H1 (cell line): Measurements from ENCODE around the gene KRTAP9-6. TPM values are rescaled to one million over a fixed set of nuclear protein-coding genes. Genes with fewer than 3 reads are reported as not detected.

Experiments used
- CTCF ChIA-PET: fragments of 300-600 bp; sonication (Branson Sonifier 250); formaldehyde crosslinking; loops from one replicate; lab custom pipeline; 2021; ENCODE audit not compliant: partially characterized antibody; lab: Charles Lee
- POLR2A ChIA-PET: fragments of 300-600 bp; sonication (Branson Sonifier 250); formaldehyde crosslinking; loops from one replicate; lab custom pipeline; 2021; ENCODE audit warnings: inconsistent platforms; ENCODE audit not compliant: partially characterized antibody; lab: Charles Lee
- DNase-seq, 2 experiments: peaks; one replicate each; pipeline versions ENCODE4 v3.0.0 to v3.0.0-alpha.2; 2010 to 2022; ENCODE audit warnings: low spot score in 2 of 2, low read depth in 1 of 2, mixed read lengths in 1 of 2
- FAIRE-seq: peaks from 2 replicates; lab custom pipeline; 2011; peaks lifted over from hg19 to GRCh38; lab: Jason Lieb, UNC
- H2AFZ ChIP-seq: 2 replicates; pipeline ENCODE4 v1.8.1; 2012; ENCODE audit warnings: low read length, inconsistent platforms
- H2AK5ac ChIP-seq: 2 replicates; pipeline ENCODE4 v1.6.1; 2013; ENCODE audit warnings: low read depth, low read length
- H2BK120ac ChIP-seq: replicated peaks from 2 replicates; pipeline ENCODE3; 2013; ENCODE audit warnings: low read depth, low read length, inconsistent platforms
- H2BK12ac ChIP-seq: 2 replicates; pipeline ENCODE4 v1.6.1; 2013; ENCODE audit warnings: low read depth, low read length
- H2BK15ac ChIP-seq: 2 replicates; pipeline ENCODE4 v1.6.1; 2013; ENCODE audit warnings: low read length
- H2BK20ac ChIP-seq: 2 replicates; pipeline ENCODE4 v1.6.1; 2013; ENCODE audit warnings: low read length
- H2BK5ac ChIP-seq: 2 replicates; pipeline ENCODE4 v1.6.1; 2013; ENCODE audit warnings: low read depth, low read length
- H3K14ac ChIP-seq: 2 replicates; pipeline ENCODE4 v1.6.1; 2013; ENCODE audit warnings: inconsistent platforms; ENCODE audit not compliant: insufficient read length
- H3K18ac ChIP-seq: 2 replicates; pipeline ENCODE4 v1.6.1; 2013; ENCODE audit warnings: low read length; ENCODE audit errors: extremely low read depth
- H3K23ac ChIP-seq: 2 replicates; pipeline ENCODE4 v1.6.1; 2013; ENCODE audit warnings: inconsistent platforms; ENCODE audit not compliant: insufficient read length
- H3K23me2 ChIP-seq: 2 replicates; pipeline ENCODE4 v1.6.1; 2013; ENCODE audit warnings: low read depth, low read length
- H3K27ac ChIP-seq: 2 replicates; pipeline ENCODE4 v1.6.1; 2011; ENCODE audit warnings: low read depth, low read length, inconsistent platforms
- H3K27me3 ChIP-seq, 4 experiments: replicated peaks in 1 of 4; 1 replicate in 1 of 4; 2 replicates in 3 of 4; pipeline versions ENCODE4 v1.6.1 to v1.8.1; 2011 to 2013; ENCODE audit warnings: low read length in 3 of 4, mild to moderate bottlenecking in 3 of 4, inconsistent platforms in 2 of 4, mixed read lengths in 2 of 4, moderate library complexity in 1 of 4; ENCODE audit not compliant: control insufficient read depth in 3 of 4, insufficient read depth in 3 of 4; ENCODE audit errors: extremely low read depth in 1 of 4
- H3K36me3 ChIP-seq, 4 experiments: 2 replicates each; pipeline versions ENCODE4 v1.6.1 to v1.8.1; 2011 to 2013; ENCODE audit warnings: mild to moderate bottlenecking in 4 of 4, low read length in 3 of 4, moderate library complexity in 2 of 4, control low read depth in 1 of 4, inconsistent platforms in 1 of 4; ENCODE audit not compliant: insufficient read depth in 4 of 4, control insufficient read depth in 2 of 4
- H3K4ac ChIP-seq: replicated peaks from 2 replicates; pipeline ENCODE3; 2013; ENCODE audit warnings: low read length, low read depth, mixed read lengths, inconsistent platforms; ENCODE audit not compliant: insufficient read length
- H3K4me1 ChIP-seq, 4 experiments: replicated peaks in 1 of 4; 1 replicate in 1 of 4; 2 replicates in 3 of 4; pipeline versions ENCODE4 v1.6.1 to v1.8.1; 2011 to 2013; ENCODE audit warnings: low read length in 3 of 4, inconsistent platforms in 2 of 4, mixed read lengths in 1 of 4; ENCODE audit not compliant: insufficient read depth in 4 of 4, control insufficient read depth in 3 of 4
- H3K4me2 ChIP-seq, 2 experiments: 2 replicates each; pipeline versions ENCODE4 v1.6.1 to v1.8.1; 2011 to 2013; ENCODE audit warnings: low read depth in 2 of 2, low read length in 2 of 2, control low read depth in 1 of 2, inconsistent platforms in 1 of 2, mild to moderate bottlenecking in 1 of 2; ENCODE audit not compliant: insufficient read depth in 1 of 2
- H3K4me3 ChIP-seq, 4 experiments: fragments of 200-600, 300-600 bp in 1 of 4; sonication (generic), shearing (Covaris generic), sonication (Bioruptor Twin) in 1 of 4; 2 replicates each; pipeline versions ENCODE4 v1.5.1 to v1.8.1; 2011 to 2016; ENCODE audit warnings: low read length in 4 of 4, low read depth in 3 of 4, control low read depth in 2 of 4, inconsistent platforms in 2 of 4, mild to moderate bottlenecking in 2 of 4, mixed read lengths in 1 of 4, moderate library complexity in 1 of 4; ENCODE audit not compliant: insufficient read depth in 2 of 4; ENCODE audit errors: extremely low read depth in 1 of 4
- H3K56ac ChIP-seq: replicated peaks from 2 replicates; pipeline ENCODE3; 2013; ENCODE audit warnings: low read depth, mild to moderate bottlenecking, mixed read lengths, low read length, inconsistent platforms; ENCODE audit not compliant: insufficient read length
- H3K79me1 ChIP-seq: 2 replicates; pipeline ENCODE4 v1.6.1; 2013; ENCODE audit warnings: low read depth, low read length, control low read depth
- H3K79me2 ChIP-seq, 2 experiments: 2 replicates each; pipeline versions ENCODE4 v1.6.1 to v1.8.1; 2012 to 2013; ENCODE audit warnings: low read length in 2 of 2, mild to moderate bottlenecking in 2 of 2, inconsistent platforms in 1 of 2; ENCODE audit not compliant: insufficient read depth in 2 of 2, control insufficient read depth in 1 of 2
- H3K9ac ChIP-seq, 4 experiments: replicated peaks in 1 of 4; 1 replicate in 1 of 4; 2 replicates in 3 of 4; pipeline versions ENCODE4 v1.6.1 to v1.8.1; 2011 to 2013; ENCODE audit warnings: low read depth in 3 of 4, low read length in 3 of 4, control low read depth in 2 of 4, mild to moderate bottlenecking in 2 of 4, moderate library complexity in 2 of 4, inconsistent platforms in 1 of 4; ENCODE audit errors: extremely low read depth in 1 of 4
- H3K9me3 ChIP-seq, 2 experiments: 2 replicates each; pipeline versions ENCODE4 v1.6.1 to v1.8.1; 2012 to 2013; ENCODE audit warnings: mild to moderate bottlenecking in 2 of 2, moderate library complexity in 2 of 2, control low read depth in 1 of 2, inconsistent platforms in 1 of 2, low read depth in 1 of 2, low read length in 1 of 2, mixed read lengths in 1 of 2; ENCODE audit not compliant: insufficient read depth in 2 of 2
- H4K20me1 ChIP-seq, 2 experiments: replicated peaks in 1 of 2; 2 replicates each; pipeline versions ENCODE3 to v1.8.1; 2011 to 2013; ENCODE audit warnings: inconsistent platforms in 2 of 2, low read length in 2 of 2, mild to moderate bottlenecking in 1 of 2; ENCODE audit not compliant: insufficient read depth in 2 of 2, control insufficient read depth in 1 of 2
- H4K5ac ChIP-seq: 2 replicates; pipeline ENCODE4 v1.6.1; 2013; ENCODE audit warnings: low read length, low read depth, mixed read lengths, inconsistent platforms; ENCODE audit not compliant: insufficient read length
- H4K8ac ChIP-seq: 2 replicates; pipeline ENCODE4 v1.8.0; 2013; ENCODE audit warnings: mild to moderate bottlenecking, moderate library complexity, low read length, inconsistent platforms; ENCODE audit not compliant: insufficient read depth; ENCODE audit errors: extremely low read depth
- H4K91ac ChIP-seq: replicated peaks from 2 replicates; pipeline ENCODE3; 2013; ENCODE audit warnings: low read length, mixed read lengths, inconsistent platforms; ENCODE audit not compliant: insufficient read length
- KDM5A ChIP-seq: fragments of 200-600 bp; IDR thresholded peaks from 2 replicates; pipeline ENCODE4 v1.7.1; 2012; ENCODE audit warnings: mild to moderate bottlenecking, low read length, inconsistent platforms, mixed read lengths
- TAF1 ChIP-seq: IDR thresholded peaks from 2 replicates; pipeline ENCODE4 v1.6.1; 2011; ENCODE audit warnings: mild to moderate bottlenecking, low read depth, low read length
- WGBS, 2 experiments: shearing (Covaris generic) in 1 of 2; methylation state at CpG; one replicate each; pipeline versions ENCODE4 v1.1.6 to v1.1.7; 2013 to 2015; ENCODE audit warnings: low lambda C conversion rate in 2 of 2, mixed read lengths in 2 of 2, inconsistent platforms in 1 of 2, low coverage in 1 of 2, missing lambda C conversion rate in 1 of 2; ENCODE audit not compliant: insufficient replicate concordance in 2 of 2, insufficient coverage in 1 of 2, insufficient read length in 1 of 2; ENCODE audit errors: extremely low coverage in 1 of 2, missing lambda C conversion rate in 1 of 2; 5-methylcytosine and 5-hydroxymethylcytosine counted together
- polyA plus RNA-seq, 7 experiments: library from polyadenylated mRNA; depleted of rRNA in 3 of 7; stranded (reverse) in 5 of 7; unstranded in 2 of 7; fragments of >200 nt in 5 of 7; fragments of 200-250 nt in 2 of 7; gene quantifications; 1 replicate in 5 of 7; 2 replicates in 1 of 7; 4 replicates in 1 of 7; pipeline versions ENCODE4 v1.2.1 to v1.2.3, GENCODE V29; 2011 to 2013; ENCODE audit warnings: missing spikeins in 2 of 7, mixed read lengths in 2 of 7
- total RNA-seq: library from RNA; stranded (reverse); fragmentation: NEBNext Ultra II Directional; extraction: Animal tissue kit (Norgen Biotek cat#: 25700); gene quantifications from 2 replicates; pipeline ENCODE4 v1.2.1, GENCODE V29; 2021

Gene KRTAP9-6
- total and polyA plus RNA-seq, 2 of the 8 experiments (the other 6 are each of a cell fraction or from before 2014, with no cell fraction given): not detected

DNA sequence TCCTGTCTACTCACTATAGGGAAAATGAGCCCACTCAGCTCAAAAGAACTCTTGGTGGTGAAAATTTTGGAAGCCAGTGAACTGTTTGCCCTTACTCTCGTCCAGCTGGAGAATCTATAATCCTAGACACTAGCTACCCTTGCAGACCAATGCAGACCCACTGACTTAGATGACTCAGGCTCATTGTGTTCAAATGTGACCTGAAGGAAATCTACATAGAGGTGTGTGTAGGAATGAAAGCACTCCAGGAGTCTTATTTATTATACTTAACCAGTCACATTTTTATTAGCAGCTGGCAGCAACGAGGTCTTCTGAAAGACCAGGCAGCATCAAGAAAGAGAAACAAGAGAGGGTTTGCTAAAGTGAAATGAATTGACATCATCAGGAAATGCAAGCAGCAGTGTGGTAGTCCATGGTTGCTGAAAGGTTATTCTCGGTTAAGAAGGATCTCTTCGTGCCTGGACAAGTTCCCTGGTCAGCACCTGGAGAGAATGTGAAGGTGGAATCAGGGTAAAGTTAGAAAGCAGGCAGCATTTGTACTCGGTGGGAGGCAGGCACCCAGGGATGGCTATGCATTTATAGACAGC is 36.1 kb downstream of the KRTAP9-6 start:
- Histone ChIP-seq H2BK20ac (no peak overlapping the region), H2AFZ (no peak overlapping the region), H3K27me3 (no peaks in the 10 kb centered on the region; a peak in 1 of 7 replicates), H4K91ac (no peak overlapping the region), H2BK120ac (no peak overlapping the region), H3K23me2 (no peaks in the 10 kb centered on the region; the same call in 1 of the 2 replicates), H3K14ac (no peak overlapping the region), H3K27ac (no peak overlapping the region), H2BK5ac (no peak overlapping the region), H3K79me1 (no peaks in the 10 kb centered on the region), H4K8ac (no peak overlapping the region), H3K9me3 (no peaks in the 10 kb centered on the region; a peak in 1 of 4 replicates), H3K4me3 (no peak overlapping the region), H3K23ac (no peak overlapping the region), H3K56ac (no peak overlapping the region), H4K5ac (no peak overlapping the region), H3K79me2 (no peaks in the 10 kb centered on the region), H3K36me3 (no peaks in the 10 kb centered on the region), H3K4me1 (no peaks in the 10 kb centered on the region; a peak in 1 of 7 replicates)
- no peak for DNase-seq
- no peak for FAIRE-seq
- ChIA-PET CTCF (interaction anchor here (0.8 to 1.8 kb wide), 4 partner anchors 21 to 347 kb away, joined by 3 to 7 read pairs (median 4); no protein-coding TSS in a partner anchor), POLR2A (no interaction called here)
- TF ChIP-seq TAF1 (no peak), KDM5A (no peak)
- TF ChIP-seq, all 59 proteins: peak for 0
- WGBS, 2 experiments: 92% methylated on average over 5 of the region's 5 CpGs; no CpG with 5 or more reads in 1 of the 2 experiments
- H3K9ac ChIP-seq: no peak overlapping the region
- no peak overlapping the region for H2BK12ac ChIP-seq
- H2BK15ac ChIP-seq: no peak overlapping the region
- no peaks in the 10 kb centered on the region for H4K20me1 ChIP-seq
- no peak overlapping the region for H2AK5ac ChIP-seq
- H3K4ac ChIP-seq: no peak overlapping the region
- H3K18ac ChIP-seq: no peak overlapping the region
- H3K4me2 ChIP-seq: no peak overlapping the region
